ENCODE data around the gene ZNF606. TPM values are rescaled to one million over a fixed set of nuclear protein-coding genes. Genes with fewer than 3 reads are reported as not detected.

The ZNF606 gene
- polyA plus RNA-seq, 1 experiment = 2.3 TPM

GRCh38 chr19:58001895-58002369 lies 688 bp downstream of the ZNF606 start:
- H3K4me3 ChIP-seq (ENCODE audit: low read depth, low read length) = peak overlapping the region; percentile 91
- CTCF ChIA-PET = interaction anchor here (0.6 to 1.3 kb wide), 4 partner anchors 17 to 700 kb away, joined by 3 to 5 read pairs (median 3); no protein-coding TSS in a partner anchor
- H3K27me3 ChIP-seq (ENCODE audit: control insufficient read depth, insufficient read depth, low read length) = no peaks in the 10 kb centered on the region
- POLR2A ChIA-PET = no interaction called here
- DNase-seq (ENCODE audit: low read depth) = no peak
- peaks cover 27% of the 10 kb centered on the region for H3K36me3 ChIP-seq (ENCODE audit: control insufficient read depth, insufficient read depth, low read length)
- TF ChIP-seq, protein P1, sequence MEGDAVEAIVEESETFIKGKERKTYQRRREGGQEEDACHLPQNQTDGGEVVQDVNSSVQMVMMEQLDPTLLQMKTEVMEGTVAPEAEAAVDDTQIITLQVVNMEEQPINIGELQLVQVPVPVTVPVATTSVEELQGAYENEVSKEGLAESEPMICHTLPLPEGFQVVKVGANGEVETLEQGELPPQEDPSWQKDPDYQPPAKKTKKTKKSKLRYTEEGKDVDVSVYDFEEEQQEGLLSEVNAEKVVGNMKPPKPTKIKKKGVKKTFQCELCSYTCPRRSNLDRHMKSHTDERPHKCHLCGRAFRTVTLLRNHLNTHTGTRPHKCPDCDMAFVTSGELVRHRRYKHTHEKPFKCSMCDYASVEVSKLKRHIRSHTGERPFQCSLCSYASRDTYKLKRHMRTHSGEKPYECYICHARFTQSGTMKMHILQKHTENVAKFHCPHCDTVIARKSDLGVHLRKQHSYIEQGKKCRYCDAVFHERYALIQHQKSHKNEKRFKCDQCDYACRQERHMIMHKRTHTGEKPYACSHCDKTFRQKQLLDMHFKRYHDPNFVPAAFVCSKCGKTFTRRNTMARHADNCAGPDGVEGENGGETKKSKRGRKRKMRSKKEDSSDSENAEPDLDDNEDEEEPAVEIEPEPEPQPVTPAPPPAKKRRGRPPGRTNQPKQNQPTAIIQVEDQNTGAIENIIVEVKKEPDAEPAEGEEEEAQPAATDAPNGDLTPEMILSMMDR (IDR thresholded peaks at IDR 0.05; ENCODE audit: insufficient read depth, low read depth, low read length) = no peak

GRCh38 chr19:58000677-58001076 lies 1.9 kb downstream of the ZNF606 start:
- peaks cover 25% of the 10 kb centered on the region for H3K36me3 ChIP-seq (ENCODE audit: control insufficient read depth, insufficient read depth, low read length)
- ChIA-PET CTCF (no interaction called here), POLR2A (no interaction called here)

DNA sequence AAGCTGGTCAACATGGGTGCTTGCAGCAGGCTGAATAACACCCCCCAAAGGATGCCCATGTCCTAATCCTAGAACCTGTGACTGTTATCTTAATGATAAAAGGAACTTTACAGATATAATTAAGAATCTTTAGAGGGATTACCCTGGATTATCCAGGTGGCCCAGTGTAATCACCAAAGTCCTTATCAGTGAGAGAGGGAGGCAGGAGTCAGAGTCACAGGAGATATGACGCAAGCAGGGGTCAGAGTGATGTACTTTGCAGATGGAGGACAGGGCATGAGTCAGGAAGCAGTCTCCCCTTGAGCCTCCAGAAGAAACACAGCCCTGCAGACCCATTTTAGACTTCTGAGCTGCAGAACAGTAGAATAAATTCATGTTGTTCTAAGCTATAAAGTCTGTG lies 9.8 kb downstream of the ZNF606 start:
- TF ChIP-seq, protein P1 (IDR thresholded peaks at IDR 0.05; ENCODE audit: insufficient read depth, low read depth, low read length) = no peak
- Histone ChIP-seq H3K4me3 (ENCODE audit: low read depth, low read length) (no peak overlapping the region), H3K36me3 (ENCODE audit: control insufficient read depth, insufficient read depth, low read length) (peaks cover 24% of the 10 kb centered on the region), H3K27me3 (ENCODE audit: control insufficient read depth, insufficient read depth, low read length) (no peaks in the 10 kb centered on the region)
- ChIA-PET CTCF (no interaction called here), POLR2A (no interaction called here)
- no peak for DNase-seq (ENCODE audit: low read depth)

More at GRCh38 chr19:58000677-58001076, 1.9 kb downstream of the ZNF606 start:
- TF ChIP-seq, protein P1 (IDR thresholded peaks at IDR 0.05; ENCODE audit: insufficient read depth, low read depth, low read length) = no peak
- Histone ChIP-seq H3K27me3 (ENCODE audit: control insufficient read depth, insufficient read depth, low read length) (no peaks in the 10 kb centered on the region), H3K4me3 (ENCODE audit: low read depth, low read length) (no peak overlapping the region)
- DNase-seq (ENCODE audit: low read depth) = no peak

DNA sequence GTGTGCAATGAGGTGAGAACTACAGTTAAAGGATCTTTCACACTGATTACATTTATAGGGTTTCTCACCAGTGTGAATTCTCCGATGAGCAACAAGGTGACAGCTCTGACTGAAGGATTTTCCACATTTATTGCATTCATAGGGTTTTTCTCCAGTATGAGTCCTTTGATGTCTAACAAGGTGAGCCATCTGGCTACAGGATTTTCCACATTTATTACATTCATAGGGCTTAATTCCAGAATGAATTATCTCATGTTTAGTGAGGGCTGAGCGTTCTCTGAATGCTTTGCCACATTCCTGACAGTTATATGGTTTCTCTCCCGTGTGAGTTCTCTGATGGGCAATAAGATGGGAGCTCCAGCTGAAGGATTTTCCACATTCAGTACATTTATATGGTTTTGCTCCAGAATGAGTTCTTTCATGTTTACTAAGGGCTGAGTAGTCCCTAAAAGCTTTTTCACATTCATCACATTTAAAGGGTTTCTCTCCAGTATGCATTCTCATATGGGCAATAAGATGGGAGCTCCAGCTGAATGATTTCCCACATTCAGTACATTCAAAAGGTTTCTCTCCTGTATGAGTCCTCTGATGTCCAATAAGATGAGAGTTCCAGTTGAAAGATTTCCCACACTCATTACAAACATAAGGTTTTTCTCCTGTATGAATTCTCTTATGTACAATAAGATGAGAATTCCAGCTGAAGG lies 23.9 kb downstream of the ZNF606 start:
- ChIA-PET CTCF (no interaction called here), POLR2A (no interaction called here)
- H3K36me3 ChIP-seq (ENCODE audit: control insufficient read depth, insufficient read depth, low read length) = peaks cover 16% of the 10 kb centered on the region
- DNase-seq (ENCODE audit: low read depth) = no peak
- TF ChIP-seq, protein P1 (IDR thresholded peaks at IDR 0.05; ENCODE audit: insufficient read depth, low read depth, low read length) = no peak
- H3K27me3 ChIP-seq (ENCODE audit: control insufficient read depth, insufficient read depth, low read length) = no peaks in the 10 kb centered on the region
- H3K4me3 ChIP-seq (ENCODE audit: low read depth, low read length) = no peak overlapping the region

DNA sequence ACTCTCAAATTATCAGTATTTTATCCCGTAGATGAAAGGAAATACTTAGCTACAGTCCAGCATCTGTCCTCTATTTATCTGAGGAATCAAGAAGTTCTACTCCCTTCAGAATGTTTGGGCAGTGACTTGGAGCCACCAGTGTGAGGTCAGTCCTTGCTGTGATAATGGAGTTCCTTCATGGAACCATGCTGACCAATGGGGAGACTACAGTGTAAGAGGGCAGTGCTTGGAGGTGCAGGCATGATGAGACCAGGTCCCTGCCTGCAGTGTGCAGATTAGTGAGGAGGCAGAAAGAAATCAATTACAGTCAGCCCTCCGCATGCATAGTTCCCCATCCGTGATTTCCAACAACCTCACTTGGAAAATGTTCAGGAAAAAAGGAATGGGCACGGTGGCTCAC lies 28.2 kb downstream of the ZNF606 start, which contains the start of gene C19orf18:
Gene C19orf18 (minus strand): TSS at position 101 of the 400 bp plus-strand sequence. CDS start 102 bp downstream, outside the sequence.
- no peak for DNase-seq (ENCODE audit: low read depth)
- Histone ChIP-seq H3K27me3 (ENCODE audit: control insufficient read depth, insufficient read depth, low read length) (no peaks in the 10 kb centered on the region), H3K36me3 (ENCODE audit: control insufficient read depth, insufficient read depth, low read length) (peaks cover 1% of the 10 kb centered on the region; the same call in 1 of the 2 replicates), H3K4me3 (ENCODE audit: low read depth, low read length) (no peak within 1 kb of the TSS)
- TF ChIP-seq, protein P1 (IDR thresholded peaks at IDR 0.05; ENCODE audit: insufficient read depth, low read depth, low read length) = no peak
- POLR2A ChIA-PET = no interaction called here
- CTCF ChIA-PET = no interaction called here
